CD4-positive, alpha-beta T cell treated with Interleukin-21 for 1 hour (primary cell): Measurements from ENCODE around the gene HDAC4.
"Not testable (repeated sequence)": the region's sequence is repeated elsewhere in the genome, so short reads cannot be mapped to it uniquely, and the experiment has no call there.

ENCODE experiments used
- DNase-seq: peaks from one replicate; pipeline ENCODE4 v3.0.0-alpha.2; 2020

The HDAC4 gene

GRCh38 chr2:239050252-239050649 lies 350.6 kb downstream of the HDAC4 start:
- DNase-seq, result no peak

- DNase-seq, result no peak
These were observed 351.2 kb downstream of the HDAC4 start for GRCh38 chr2:239049421-239050251.

- no peak for DNase-seq
These were observed 352.1 kb downstream of the HDAC4 start for GRCh38 chr2:239048736-239049135.

GRCh38 chr2:239047861-239048260 lies 353.0 kb downstream of the HDAC4 start:
- DNase-seq, result no peak

GRCh38 chr2:239047420-239047819 lies 353.4 kb downstream of the HDAC4 start:
- DNase-seq, result no peak

GRCh38 chr2:239046822-239047221 lies 354.0 kb downstream of the HDAC4 start:
- no peak for DNase-seq

- no peak for DNase-seq
These were observed 356.5 kb downstream of the HDAC4 start for GRCh38 chr2:239044336-239044735.

- no peak for DNase-seq
These were observed 357.5 kb downstream of the HDAC4 start for GRCh38 chr2:239043326-239043725.

- DNase-seq, result no peak
These were observed 358.1 kb downstream of the HDAC4 start for GRCh38 chr2:239042551-239043320.

- no peak for DNase-seq
These were observed 358.8 kb downstream of the HDAC4 start for GRCh38 chr2:239042046-239042445.

GRCh38 chr2:239041062-239041461 lies 359.8 kb downstream of the HDAC4 start:
- DNase-seq, result no peak

GRCh38 chr2:239040152-239040761 lies 360.6 kb downstream of the HDAC4 start:
- no peak for DNase-seq

GRCh38 chr2:239039479-239039861 lies 361.4 kb downstream of the HDAC4 start:
- DNase-seq, result no peak

- no peak for DNase-seq
These were observed 361.9 kb downstream of the HDAC4 start for GRCh38 chr2:239038773-239039478.

GRCh38 chr2:239038284-239038683 lies 362.5 kb downstream of the HDAC4 start:
- not testable (repeated sequence) for DNase-seq

- no peak for DNase-seq
These were observed 363.3 kb downstream of the HDAC4 start for GRCh38 chr2:239037559-239037910.

- DNase-seq, result no peak
These were observed 363.8 kb downstream of the HDAC4 start for GRCh38 chr2:239036819-239037558.

- DNase-seq, result no peak
These were observed 364.7 kb downstream of the HDAC4 start for GRCh38 chr2:239035997-239036731.

GRCh38 chr2:239035361-239035814 lies 365.4 kb downstream of the HDAC4 start:
- peak; percentile 58 for DNase-seq

- no peak for DNase-seq
These were observed 366.1 kb downstream of the HDAC4 start for GRCh38 chr2:239034561-239035341.
